Measurements from ENCODE around the gene COX6B1. TPM values are rescaled to one million over a fixed set of nuclear protein-coding genes. Genes with fewer than 3 reads are reported as not detected.

Gene COX6B1
- total and polyA plus RNA-seq, 2 of the 8 experiments (the other 6 are each of a cell fraction or from before 2014, with no cell fraction given) = 437 to 1,052 TPM

DNA sequence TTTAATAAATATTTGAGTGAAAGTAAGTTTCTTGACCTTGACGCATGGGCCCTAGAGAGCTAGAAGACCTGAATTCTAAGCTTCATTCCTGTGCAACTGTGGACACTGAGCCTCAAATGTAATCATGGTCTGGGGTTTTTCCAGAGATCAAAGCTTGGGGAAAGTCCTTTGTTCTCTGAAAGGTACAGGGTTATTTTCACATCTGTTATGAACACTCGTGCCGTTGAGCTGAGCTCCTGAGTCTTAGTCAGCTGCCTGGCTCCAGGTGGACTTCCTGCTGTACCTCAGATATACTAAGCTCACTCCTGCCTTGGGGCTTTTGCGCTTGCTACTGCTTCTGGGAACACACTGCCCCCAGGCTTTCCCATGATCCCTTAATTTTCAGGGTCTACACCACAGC is 48.7 kb downstream of the COX6B1 start (continued):
- TF ChIP-seq SP4 (IDR thresholded peaks at IDR 0.05; ENCODE audit: low read length) = no peak
- no peak for TF ChIP-seq CTBP2 (IDR thresholded peaks at IDR 0.05; ENCODE audit: borderline replicate concordance, insufficient read depth, insufficient read length, low read length)
- TF ChIP-seq RNF2 (IDR thresholded peaks at IDR 0.05; ENCODE audit: borderline replicate concordance, low read depth, low read length, missing control alignments, poor library complexity, severe bottlenecking) = no peak
- TF ChIP-seq EGR1 (IDR thresholded peaks at IDR 0.05; ENCODE audit: borderline replicate concordance, low read depth, low read length) = no peak
- no peak for TF ChIP-seq KDM1A (IDR thresholded peaks at IDR 0.05; ENCODE audit: borderline replicate concordance, low read length)
- no peak for TF ChIP-seq SIRT6 (IDR thresholded peaks at IDR 0.05; ENCODE audit: low read length)
